Peyer's patch (tissue), 4 donors: ENCODE results near the gene COL23A1.

Source experiments
- POLR2A ChIP-seq, 2 donors: fragments of 450-650 bp; IDR thresholded peaks; one replicate each; pipeline ENCODE4 v1.5.1; 2017; ENCODE audit warnings: antibody characterized with exemption in 2 of 2, mild to moderate bottlenecking in 2 of 2, moderate library complexity in 2 of 2
- TF ChIP-seq, protein P1 (sequence below), 6 experiments: fragments of 450-650 bp in 4 of 6; fragments of 200-600 bp in 2 of 6; sonication (generic) in 1 of 6; IDR thresholded peaks; one replicate each; pipeline ENCODE4 v1.5.1; 2017 to 2019; ENCODE audit warnings: antibody characterized with exemption in 6 of 6, mild to moderate bottlenecking in 3 of 6, moderate library complexity in 1 of 6

DNA sequence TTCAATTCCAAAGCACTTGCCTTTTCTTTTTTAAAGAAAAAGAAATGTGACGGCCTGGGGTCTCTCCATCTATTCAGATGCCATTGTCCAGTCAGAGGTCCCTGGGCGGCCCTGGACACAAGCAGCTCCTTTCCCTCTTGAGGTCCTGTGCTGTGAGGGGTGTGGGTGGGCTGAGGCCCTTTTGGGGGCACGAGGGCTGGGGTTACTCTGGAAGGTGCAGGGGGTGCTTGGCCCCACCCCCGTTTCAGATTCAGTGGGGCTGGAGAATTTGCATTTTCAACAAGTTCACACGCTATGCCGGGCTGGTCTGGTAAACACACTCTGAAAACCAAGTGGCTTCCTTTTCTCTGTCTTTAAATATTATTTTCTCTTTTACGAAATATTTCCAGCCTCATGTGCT is 266.2 kb downstream of the COL23A1 start:
- TF ChIP-seq, protein P1, sequence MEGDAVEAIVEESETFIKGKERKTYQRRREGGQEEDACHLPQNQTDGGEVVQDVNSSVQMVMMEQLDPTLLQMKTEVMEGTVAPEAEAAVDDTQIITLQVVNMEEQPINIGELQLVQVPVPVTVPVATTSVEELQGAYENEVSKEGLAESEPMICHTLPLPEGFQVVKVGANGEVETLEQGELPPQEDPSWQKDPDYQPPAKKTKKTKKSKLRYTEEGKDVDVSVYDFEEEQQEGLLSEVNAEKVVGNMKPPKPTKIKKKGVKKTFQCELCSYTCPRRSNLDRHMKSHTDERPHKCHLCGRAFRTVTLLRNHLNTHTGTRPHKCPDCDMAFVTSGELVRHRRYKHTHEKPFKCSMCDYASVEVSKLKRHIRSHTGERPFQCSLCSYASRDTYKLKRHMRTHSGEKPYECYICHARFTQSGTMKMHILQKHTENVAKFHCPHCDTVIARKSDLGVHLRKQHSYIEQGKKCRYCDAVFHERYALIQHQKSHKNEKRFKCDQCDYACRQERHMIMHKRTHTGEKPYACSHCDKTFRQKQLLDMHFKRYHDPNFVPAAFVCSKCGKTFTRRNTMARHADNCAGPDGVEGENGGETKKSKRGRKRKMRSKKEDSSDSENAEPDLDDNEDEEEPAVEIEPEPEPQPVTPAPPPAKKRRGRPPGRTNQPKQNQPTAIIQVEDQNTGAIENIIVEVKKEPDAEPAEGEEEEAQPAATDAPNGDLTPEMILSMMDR (IDR thresholded peaks at IDR 0.05), result no peak
- TF ChIP-seq POLR2A (IDR thresholded peaks at IDR 0.05), result no peak
